GM12865 (cell line): ENCODE data around the gene CDK4.
"Not testable (repeated sequence)": the region's sequence is repeated elsewhere in the genome, so short reads cannot be mapped to it uniquely, and the experiment has no call there.

ENCODE experiments used
- DNase-seq: peaks from one replicate; pipeline ENCODE4 v3.0.0; 2010; ENCODE audit warnings: low read depth
- H3K4me3 ChIP-seq: 2 replicates; pipeline ENCODE4 v1.5.1; 2011; ENCODE audit warnings: mild to moderate bottlenecking, low read depth, low read length, control low read depth
- TF ChIP-seq, protein P1 (sequence below): IDR thresholded peaks from 2 replicates; pipeline ENCODE4 v1.5.1; 2011; ENCODE audit warnings: low read length, control low read depth, low read depth, inconsistent platforms; ENCODE audit not compliant: insufficient read depth; ENCODE audit errors: missing control alignments

The CDK4 gene

DNA sequence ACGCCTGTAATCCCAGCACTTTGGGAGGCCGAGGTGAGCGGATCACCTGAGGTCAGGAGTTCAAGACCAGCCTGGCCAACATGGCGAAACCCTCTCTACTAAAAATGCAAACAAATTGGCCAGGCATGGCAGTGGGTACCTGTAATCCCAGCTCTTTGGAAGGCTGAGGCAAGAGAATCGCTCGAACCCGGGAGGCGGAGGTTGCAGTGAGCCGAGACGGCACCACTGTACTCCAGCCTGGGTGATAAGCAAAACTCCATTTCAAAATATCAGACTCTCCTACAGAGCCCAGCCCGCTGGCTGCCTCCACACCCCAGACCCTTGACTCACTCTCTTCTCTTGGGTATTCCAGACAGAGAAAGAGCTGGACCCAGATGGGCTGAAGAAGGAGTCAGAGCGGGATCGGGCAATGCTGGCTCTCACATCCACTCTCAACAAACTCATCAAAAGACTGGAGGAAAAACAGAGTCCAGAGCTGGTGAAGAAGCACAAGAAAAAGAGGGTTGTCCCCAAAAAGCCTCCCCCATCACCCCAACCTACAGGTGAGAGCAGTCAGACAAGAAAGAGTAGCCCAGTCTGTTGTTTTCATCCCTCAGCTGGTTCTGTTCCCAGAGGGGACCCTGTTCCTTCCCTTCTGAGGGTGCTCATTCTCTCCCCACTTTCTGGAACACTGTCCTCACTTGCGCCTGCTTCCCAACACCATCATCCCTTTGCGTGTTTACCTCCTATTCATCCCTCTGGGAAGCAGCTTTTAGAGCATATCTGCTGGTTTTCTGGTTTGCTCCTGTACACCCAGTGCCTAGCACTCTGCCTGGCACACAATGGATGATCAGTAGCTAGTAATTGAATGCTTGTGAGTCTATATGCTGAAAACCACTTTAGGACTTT, 33.2 kb downstream of the CDK4 start:
- no peak overlapping the region for H3K4me3 ChIP-seq
- DNase-seq, result no peak
- TF ChIP-seq, protein P1, sequence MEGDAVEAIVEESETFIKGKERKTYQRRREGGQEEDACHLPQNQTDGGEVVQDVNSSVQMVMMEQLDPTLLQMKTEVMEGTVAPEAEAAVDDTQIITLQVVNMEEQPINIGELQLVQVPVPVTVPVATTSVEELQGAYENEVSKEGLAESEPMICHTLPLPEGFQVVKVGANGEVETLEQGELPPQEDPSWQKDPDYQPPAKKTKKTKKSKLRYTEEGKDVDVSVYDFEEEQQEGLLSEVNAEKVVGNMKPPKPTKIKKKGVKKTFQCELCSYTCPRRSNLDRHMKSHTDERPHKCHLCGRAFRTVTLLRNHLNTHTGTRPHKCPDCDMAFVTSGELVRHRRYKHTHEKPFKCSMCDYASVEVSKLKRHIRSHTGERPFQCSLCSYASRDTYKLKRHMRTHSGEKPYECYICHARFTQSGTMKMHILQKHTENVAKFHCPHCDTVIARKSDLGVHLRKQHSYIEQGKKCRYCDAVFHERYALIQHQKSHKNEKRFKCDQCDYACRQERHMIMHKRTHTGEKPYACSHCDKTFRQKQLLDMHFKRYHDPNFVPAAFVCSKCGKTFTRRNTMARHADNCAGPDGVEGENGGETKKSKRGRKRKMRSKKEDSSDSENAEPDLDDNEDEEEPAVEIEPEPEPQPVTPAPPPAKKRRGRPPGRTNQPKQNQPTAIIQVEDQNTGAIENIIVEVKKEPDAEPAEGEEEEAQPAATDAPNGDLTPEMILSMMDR, result no peak

GRCh38 chr12:57717846-57718640, 34.1 kb downstream of the CDK4 start:
- DNase-seq, result no peak
- TF ChIP-seq, protein P1, result no peak
- no peak overlapping the region for H3K4me3 ChIP-seq

DNA sequence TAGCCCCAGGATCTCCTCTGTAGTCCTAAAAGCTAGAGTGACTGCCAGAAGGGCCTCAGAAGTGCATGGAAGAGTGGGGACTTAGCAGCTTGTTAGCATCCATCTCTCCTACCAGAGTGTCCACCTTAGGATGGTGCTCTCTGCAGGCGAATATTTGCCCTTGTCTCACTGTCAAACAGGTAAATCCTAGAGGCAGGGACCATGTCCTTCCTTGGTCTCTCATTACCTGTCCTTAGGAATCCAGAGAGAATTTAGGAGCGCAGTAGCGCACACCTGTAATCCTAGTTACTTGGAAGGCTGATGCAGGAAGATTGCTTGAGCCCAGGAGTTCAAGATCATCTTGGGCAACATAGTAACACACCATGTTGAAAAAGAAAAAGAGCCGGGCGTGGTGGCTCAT, 35.0 kb downstream of the CDK4 start:
- TF ChIP-seq, protein P1, result no peak
- DNase-seq, result no peak
- H3K4me3 ChIP-seq, result no peak overlapping the region

- no peak for DNase-seq
- TF ChIP-seq, protein P1, result no peak
Observed at GRCh38 chr12:57716305-57716704, 35.8 kb downstream of the CDK4 start.

DNA sequence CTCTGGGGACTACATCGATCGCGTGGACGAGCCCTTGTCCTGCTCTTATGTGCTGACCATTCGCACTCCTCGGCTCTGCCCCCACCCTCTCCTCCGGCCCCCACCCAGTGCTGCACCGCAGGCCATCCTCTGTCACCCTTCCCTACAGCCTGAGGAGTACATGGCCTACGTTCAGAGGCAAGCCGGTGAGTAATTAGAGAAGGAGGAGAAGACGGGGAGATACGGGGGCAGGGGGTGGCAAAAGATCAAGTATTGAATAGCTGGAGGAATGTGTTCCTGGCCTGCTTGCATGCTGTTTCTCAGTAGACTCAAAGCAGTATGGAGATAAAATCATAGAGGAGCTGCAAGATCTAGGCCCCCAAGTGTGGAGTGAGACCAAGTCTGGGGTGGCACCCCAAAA, 36.3 kb downstream of the CDK4 start:
- no peak for DNase-seq
- TF ChIP-seq, protein P1, result no peak
- H3K4me3 ChIP-seq, result no peak overlapping the region

More at GRCh38 chr12:57716305-57716704, 35.8 kb downstream of the CDK4 start:
- H3K4me3 ChIP-seq, result no peak overlapping the region

GRCh38 chr12:57715036-57715748, 36.9 kb downstream of the CDK4 start:
- not testable (repeated sequence) for DNase-seq

DNA sequence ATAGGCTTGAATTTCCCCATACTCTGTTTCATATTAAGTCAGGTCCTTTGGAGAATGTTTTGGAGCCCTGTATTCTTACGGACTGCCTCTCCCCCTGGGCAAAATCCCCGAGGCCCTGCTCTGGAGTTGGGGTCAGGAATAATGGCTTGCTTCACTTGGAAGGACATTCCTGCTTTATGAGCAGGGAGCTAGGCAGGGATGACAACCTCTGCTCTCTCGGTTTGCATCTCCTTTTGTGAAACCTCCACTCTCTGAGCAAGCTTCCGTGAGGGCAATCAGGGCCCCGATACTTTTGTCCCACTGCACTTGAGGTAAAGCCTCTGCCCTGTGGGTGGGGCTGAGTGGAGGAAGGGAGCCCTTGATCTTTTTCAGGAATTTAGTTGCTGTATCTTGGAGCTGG, 38.9 kb downstream of the CDK4 start:
- no peak overlapping the region for H3K4me3 ChIP-seq
- TF ChIP-seq, protein P1, result no peak
- DNase-seq, result no peak

More at GRCh38 chr12:57715036-57715748, 36.9 kb downstream of the CDK4 start:
- not testable (repeated sequence) for H3K4me3 ChIP-seq
